ENCODE data around the gene SARS1.

Gene SARS1

DNA sequence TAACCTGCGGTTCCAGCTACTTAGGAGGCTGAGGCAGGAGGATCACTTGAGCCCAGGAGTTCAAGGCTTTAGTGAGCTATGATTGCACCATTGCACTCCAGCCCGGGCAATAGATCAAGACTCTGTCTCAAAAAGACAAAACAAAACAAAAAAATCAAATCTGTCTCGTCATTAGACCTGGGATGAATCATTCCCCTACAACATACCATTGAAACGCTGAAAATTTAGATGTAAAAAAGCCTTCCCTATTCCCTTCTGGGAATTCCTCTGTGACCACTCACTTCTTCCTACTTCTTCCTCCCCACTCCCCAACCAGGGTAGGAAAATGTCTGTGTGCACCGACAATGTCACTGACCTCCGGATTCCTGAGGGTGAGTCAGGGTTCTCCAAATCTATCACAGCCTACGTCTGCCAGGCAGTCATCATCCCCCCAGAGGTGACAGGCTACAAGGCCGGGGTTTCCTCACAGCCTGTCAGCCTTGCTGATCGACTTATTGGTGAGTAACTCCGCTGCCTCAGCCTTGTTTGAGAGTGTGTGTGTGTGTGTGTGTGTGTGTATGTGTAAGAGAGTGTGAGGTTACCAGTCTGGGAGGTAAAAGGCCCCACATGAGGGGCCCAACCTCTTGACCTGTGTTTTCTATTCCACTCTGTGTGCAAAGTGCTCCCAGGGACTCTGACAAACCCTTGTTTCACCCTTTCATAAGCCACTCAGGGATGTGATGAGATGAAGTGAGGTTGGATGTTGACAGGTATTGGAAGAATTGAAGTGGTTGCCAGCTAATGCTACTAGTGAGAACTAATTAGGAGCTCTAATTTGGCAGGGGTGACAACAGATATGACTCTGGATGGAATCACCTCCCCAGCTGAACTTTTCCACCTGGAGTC, 16.3 kb upstream of the SARS1 start:
- Histone ChIP-seq H3K9ac (ENCODE audit: low read depth, low read length, poor library complexity, severe bottlenecking) (no peak overlapping the region), H3K27me3 (ENCODE audit: insufficient read depth, low read length, poor library complexity, severe bottlenecking) (peaks cover 8% of the 10 kb centered on the region), H3K9me3 (ENCODE audit: insufficient read depth, low read depth, low read length) (no peaks in the 10 kb centered on the region), H3K4me3 (ENCODE audit: low read length, poor library complexity, severe bottlenecking) (no peak overlapping the region), H3F3A (ENCODE audit: low read depth) (no peaks in the 10 kb centered on the region), H3K4me1 (ENCODE audit: insufficient read depth, low read length, poor library complexity, severe bottlenecking) (peaks cover 5% of the 10 kb centered on the region), H3K9me2 (replicated peaks; ENCODE audit: low read depth, low read length) (no peaks in the 10 kb centered on the region), H3K4me2 (ENCODE audit: low read depth, low read length, poor library complexity, severe bottlenecking) (no peak overlapping the region), H3K36me3 (ENCODE audit: insufficient read depth, low read length) (no peaks in the 10 kb centered on the region), H2AFZ (ENCODE audit: low read length) (no peak overlapping the region), H4K20me1 (ENCODE audit: insufficient read depth, low read length, poor library complexity, severe bottlenecking) (no peaks in the 10 kb centered on the region), H3K79me2 (ENCODE audit: insufficient read depth, low read length) (no peaks in the 10 kb centered on the region)
- TF ChIP-seq EZH2phosphoT487 (IDR thresholded peaks at IDR 0.05; ENCODE audit: borderline replicate concordance), result no peak
- TF ChIP-seq, protein P1, sequence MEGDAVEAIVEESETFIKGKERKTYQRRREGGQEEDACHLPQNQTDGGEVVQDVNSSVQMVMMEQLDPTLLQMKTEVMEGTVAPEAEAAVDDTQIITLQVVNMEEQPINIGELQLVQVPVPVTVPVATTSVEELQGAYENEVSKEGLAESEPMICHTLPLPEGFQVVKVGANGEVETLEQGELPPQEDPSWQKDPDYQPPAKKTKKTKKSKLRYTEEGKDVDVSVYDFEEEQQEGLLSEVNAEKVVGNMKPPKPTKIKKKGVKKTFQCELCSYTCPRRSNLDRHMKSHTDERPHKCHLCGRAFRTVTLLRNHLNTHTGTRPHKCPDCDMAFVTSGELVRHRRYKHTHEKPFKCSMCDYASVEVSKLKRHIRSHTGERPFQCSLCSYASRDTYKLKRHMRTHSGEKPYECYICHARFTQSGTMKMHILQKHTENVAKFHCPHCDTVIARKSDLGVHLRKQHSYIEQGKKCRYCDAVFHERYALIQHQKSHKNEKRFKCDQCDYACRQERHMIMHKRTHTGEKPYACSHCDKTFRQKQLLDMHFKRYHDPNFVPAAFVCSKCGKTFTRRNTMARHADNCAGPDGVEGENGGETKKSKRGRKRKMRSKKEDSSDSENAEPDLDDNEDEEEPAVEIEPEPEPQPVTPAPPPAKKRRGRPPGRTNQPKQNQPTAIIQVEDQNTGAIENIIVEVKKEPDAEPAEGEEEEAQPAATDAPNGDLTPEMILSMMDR (conservative IDR thresholded peaks at IDR 0.05; ENCODE audit: low read length), result no peak

DNA sequence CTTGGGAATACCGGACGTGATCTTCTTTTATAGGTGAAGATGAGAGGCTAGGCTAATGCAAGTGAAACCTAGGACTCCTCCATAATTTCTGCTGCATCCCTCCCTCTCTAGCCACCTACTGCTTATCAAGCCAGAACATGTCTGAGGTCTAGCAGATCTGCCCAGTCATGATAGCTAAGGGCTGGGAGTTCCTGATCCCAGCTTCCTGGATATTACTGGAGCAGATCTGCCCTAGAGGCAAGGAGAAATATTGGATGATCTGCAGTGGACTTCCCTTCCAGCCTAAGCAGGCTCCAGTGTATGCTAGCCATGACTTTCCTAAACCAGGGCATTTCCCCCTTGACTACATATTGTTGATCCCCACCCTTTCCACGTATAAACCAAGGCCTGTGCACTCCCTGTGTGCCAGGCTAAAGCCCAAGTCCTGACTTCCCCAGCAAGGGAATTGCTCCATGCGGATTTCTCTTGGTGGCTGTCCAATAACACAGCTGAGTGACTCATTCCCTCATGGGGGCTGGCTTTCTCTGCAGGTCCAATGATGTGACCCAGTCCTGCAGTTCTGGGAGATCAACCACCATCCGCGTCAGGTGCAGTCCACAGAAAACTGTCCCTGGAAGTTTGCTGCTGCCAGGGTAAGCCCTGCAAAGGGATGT, 15.5 kb upstream of the SARS1 start:
- TF ChIP-seq EZH2phosphoT487 (IDR thresholded peaks at IDR 0.05; ENCODE audit: borderline replicate concordance), result no peak
- TF ChIP-seq, protein P1 (conservative IDR thresholded peaks at IDR 0.05; ENCODE audit: low read length), result no peak
- no peaks in the 10 kb centered on the region for H3F3A ChIP-seq (ENCODE audit: low read depth)
- no peak overlapping the region for H3K4me2 ChIP-seq (ENCODE audit: low read depth, low read length, poor library complexity, severe bottlenecking)
- H3K4me1 ChIP-seq (ENCODE audit: insufficient read depth, low read length, poor library complexity, severe bottlenecking), result peaks cover 5% of the 10 kb centered on the region
- H3K4me3 ChIP-seq (ENCODE audit: low read length, poor library complexity, severe bottlenecking), result no peak overlapping the region
- H3K36me3 ChIP-seq (ENCODE audit: insufficient read depth, low read length), result no peaks in the 10 kb centered on the region
- no peaks in the 10 kb centered on the region for H3K79me2 ChIP-seq (ENCODE audit: insufficient read depth, low read length)
- H4K20me1 ChIP-seq (ENCODE audit: insufficient read depth, low read length, poor library complexity, severe bottlenecking), result no peaks in the 10 kb centered on the region
- no peak overlapping the region for H2AFZ ChIP-seq (ENCODE audit: low read length)
- H3K9ac ChIP-seq (ENCODE audit: low read depth, low read length, poor library complexity, severe bottlenecking), result no peak overlapping the region
- H3K27me3 ChIP-seq (ENCODE audit: insufficient read depth, low read length, poor library complexity, severe bottlenecking), result peaks cover 15% of the 10 kb centered on the region
- no peaks in the 10 kb centered on the region for H3K9me3 ChIP-seq (ENCODE audit: insufficient read depth, low read depth, low read length)
- no peaks in the 10 kb centered on the region for H3K9me2 ChIP-seq (replicated peaks; ENCODE audit: low read depth, low read length)

DNA sequence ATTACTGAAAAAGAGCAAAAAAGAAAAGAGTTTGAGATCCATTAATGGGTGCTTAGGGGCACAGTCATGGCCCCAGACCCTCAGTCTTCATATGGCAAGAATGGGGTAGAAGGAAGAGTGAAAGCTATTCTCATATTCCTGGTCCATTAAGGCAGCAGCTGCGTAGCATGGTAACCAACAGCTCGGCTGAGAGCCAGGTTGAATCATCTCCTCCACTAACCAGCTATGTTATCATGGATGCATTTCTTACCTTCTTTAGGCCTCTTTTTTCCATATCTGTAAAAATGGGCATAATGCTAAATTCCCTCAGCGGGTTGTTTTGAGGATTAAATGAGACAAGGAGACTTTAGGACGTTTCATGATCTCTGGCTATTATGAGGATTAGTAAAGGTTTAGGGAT, 15.0 kb upstream of the SARS1 start:
- peaks cover 5% of the 10 kb centered on the region for H3K4me1 ChIP-seq (ENCODE audit: insufficient read depth, low read length, poor library complexity, severe bottlenecking)
- no peaks in the 10 kb centered on the region for H3K9me2 ChIP-seq (replicated peaks; ENCODE audit: low read depth, low read length)
- no peak overlapping the region for H3K4me3 ChIP-seq (ENCODE audit: low read length, poor library complexity, severe bottlenecking)
- H3K27me3 ChIP-seq (ENCODE audit: insufficient read depth, low read length, poor library complexity, severe bottlenecking), result peaks cover 20% of the 10 kb centered on the region
- H2AFZ ChIP-seq (ENCODE audit: low read length), result no peak overlapping the region
- H3K9ac ChIP-seq (ENCODE audit: low read depth, low read length, poor library complexity, severe bottlenecking), result no peak overlapping the region
- no peaks in the 10 kb centered on the region for H3K9me3 ChIP-seq (ENCODE audit: insufficient read depth, low read depth, low read length)
- H3F3A ChIP-seq (ENCODE audit: low read depth), result no peaks in the 10 kb centered on the region
- no peaks in the 10 kb centered on the region for H4K20me1 ChIP-seq (ENCODE audit: insufficient read depth, low read length, poor library complexity, severe bottlenecking)
- H3K36me3 ChIP-seq (ENCODE audit: insufficient read depth, low read length), result no peaks in the 10 kb centered on the region
- H3K4me2 ChIP-seq (ENCODE audit: low read depth, low read length, poor library complexity, severe bottlenecking), result no peak overlapping the region
- H3K79me2 ChIP-seq (ENCODE audit: insufficient read depth, low read length), result no peaks in the 10 kb centered on the region
- no peak for TF ChIP-seq EZH2phosphoT487 (IDR thresholded peaks at IDR 0.05; ENCODE audit: borderline replicate concordance)
- TF ChIP-seq, protein P1 (conservative IDR thresholded peaks at IDR 0.05; ENCODE audit: low read length), result no peak

Measured in Loucy (cell line).